ENCODE data around the gene SMG1.
"Not testable (repeated sequence)": the region's sequence is repeated elsewhere in the genome, so short reads cannot be mapped to it uniquely, and the experiment has no call there.

The SMG1 gene

GRCh38 chr16:18800775-18801144 lies 125.4 kb downstream of the SMG1 start:
- no peak for DNase-seq (ENCODE audit: low read depth in 1 of 2, low spot score in 1 of 2)

- no peak for DNase-seq (ENCODE audit: low read depth in 1 of 2, low spot score in 1 of 2)
These were observed 125.9 kb downstream of the SMG1 start for GRCh38 chr16:18800293-18800692.

- DNase-seq (ENCODE audit: low read depth in 1 of 2, low spot score in 1 of 2): no peak
These were observed 126.7 kb downstream of the SMG1 start for GRCh38 chr16:18799500-18799899.

- no peak for DNase-seq (ENCODE audit: low read depth in 1 of 2, low spot score in 1 of 2)
These were observed 128.5 kb downstream of the SMG1 start for GRCh38 chr16:18797746-18798145.

DNA sequence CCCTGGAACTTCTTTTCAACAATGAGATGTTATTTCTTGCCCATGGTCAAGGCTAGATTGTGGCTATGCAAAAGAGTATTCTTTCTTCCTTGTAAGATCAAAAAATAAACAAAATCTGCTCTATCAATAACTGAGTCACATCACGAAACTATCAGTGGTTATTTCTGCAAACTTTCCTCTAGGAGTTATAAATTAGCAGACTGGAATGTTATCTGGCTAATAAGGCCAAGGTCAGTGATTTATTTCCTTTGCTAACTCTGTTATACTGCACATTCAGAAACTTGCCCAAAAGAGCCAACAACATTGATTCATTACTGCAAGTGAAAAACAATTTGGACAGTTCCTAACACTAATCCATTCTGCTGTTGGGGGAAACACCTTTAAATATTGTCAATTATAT lies 129.8 kb downstream of the SMG1 start:
- no peak for DNase-seq (ENCODE audit: low read depth in 1 of 2, low spot score in 1 of 2)

DNA sequence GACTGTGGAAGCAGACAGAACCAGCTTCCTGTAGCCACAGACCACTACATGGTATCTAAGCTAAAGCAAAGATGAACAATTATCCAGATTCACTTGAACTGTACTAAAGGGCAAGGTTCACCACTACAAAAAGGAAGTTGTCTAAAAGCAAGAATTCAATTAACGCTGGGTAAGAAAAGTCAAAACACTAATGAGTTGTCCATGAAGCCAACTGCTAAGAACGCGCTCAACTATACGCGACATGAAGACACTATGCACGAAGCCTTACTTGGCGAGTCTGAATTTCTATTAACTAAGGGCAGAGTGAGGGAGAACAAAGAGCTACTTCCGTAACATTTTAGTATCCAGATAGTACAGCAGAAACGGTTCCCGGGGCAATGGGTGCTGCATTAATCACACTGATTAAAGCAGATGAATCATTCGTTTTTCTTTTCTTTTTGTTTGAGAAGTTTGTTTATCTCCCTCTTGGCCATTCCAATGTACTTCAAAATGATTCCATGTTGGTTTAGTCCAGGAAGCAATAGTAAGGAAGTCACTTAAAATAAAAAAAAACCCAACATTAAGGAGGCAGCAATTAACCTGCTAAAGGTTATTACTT lies 133.3 kb downstream of the SMG1 start:
- DNase-seq (ENCODE audit: low read depth in 1 of 2, low spot score in 1 of 2): no peak

DNA sequence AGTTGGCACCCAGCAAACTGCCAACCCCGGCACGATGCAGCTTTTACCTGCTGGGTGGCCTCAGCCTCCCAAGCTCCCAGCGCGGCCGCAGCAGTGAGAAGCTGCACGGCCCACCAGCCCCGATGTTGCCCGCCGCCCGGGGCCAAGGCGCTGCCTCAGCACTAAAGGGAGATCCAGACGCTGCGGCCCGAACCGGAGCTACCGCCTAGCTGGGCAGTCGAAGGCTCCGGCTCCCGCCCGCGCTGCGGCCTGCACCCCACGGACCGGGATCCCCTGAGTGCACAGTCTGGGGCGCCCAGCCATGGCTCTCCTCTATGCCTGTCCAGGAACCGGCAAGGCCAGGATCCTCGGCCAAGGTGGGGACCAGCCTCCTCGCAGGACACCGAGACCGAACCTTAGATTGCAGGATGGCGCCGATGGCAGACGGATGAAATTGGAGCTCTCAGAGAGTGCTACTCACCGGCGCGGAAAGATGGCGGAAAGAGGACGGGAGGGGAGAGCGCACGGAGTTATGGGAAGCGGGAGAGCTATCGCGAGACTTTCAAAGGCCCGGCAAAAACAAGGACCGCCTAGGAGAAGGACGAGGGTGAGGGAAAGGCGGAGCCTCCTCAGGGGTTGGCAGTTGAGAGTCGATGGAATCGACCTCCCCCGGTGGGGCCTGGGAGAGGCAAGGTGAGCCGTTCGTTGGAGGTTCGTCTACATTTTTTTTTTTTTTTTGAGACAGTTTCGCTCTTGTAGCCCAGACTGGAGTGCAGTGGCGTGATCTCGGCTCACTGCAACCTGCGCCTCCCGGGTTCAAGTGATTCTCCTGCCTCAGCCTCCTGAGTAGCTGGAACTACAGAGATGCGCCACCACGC lies 136.1 kb downstream of the SMG1 start, which contains the start of gene RPS15A:
TSS of gene RPS15A (minus strand) at position 485 of the 857 bp plus-strand sequence. CDS start 1,221 bp downstream, outside the sequence.
- DNase-seq (ENCODE audit: low read depth in 1 of 2, low spot score in 1 of 2): peak; percentile 76 to 79

- no peak for DNase-seq (ENCODE audit: low read depth in 1 of 2, low spot score in 1 of 2)
These were observed 136.7 kb downstream of the SMG1 start for GRCh38 chr16:18789515-18789849.

GRCh38 chr16:18788828-18789514 lies 137.2 kb downstream of the SMG1 start:
- DNase-seq (ENCODE audit: low read depth in 1 of 2, low spot score in 1 of 2): no peak

DNA sequence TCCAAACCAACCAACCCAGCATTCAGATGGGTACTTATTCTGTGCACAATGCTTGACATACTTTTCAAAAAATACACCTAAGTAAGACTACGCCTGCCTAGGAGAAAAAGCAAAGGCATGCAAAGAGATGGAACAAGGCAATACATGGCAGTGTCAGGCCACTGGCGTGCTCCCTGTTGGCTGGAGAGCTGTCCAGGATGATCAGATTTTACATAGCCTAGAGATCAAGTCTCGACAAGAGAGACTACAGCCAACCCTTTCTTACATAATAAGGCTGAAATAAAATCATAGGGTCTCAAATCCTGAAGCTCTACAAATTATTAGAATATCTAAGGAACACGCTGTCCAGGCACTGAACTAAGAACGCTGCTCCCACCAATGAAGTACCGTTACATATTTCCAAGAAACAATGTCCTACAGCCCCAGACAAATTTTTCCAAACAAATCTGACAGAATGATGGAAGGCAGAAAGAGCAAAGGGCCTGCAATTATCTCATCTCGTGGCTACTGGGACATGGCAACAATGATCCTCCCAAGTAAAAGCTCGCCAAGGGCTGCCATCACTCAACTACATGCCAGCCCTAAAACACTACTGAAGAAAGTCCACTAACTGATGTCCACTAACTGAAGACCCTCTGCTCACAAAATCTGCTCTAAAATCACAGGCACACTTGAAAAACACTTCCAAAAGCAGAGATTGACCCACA lies 141.1 kb downstream of the SMG1 start:
- DNase-seq (ENCODE audit: low read depth in 1 of 2, low spot score in 1 of 2): no peak

DNA sequence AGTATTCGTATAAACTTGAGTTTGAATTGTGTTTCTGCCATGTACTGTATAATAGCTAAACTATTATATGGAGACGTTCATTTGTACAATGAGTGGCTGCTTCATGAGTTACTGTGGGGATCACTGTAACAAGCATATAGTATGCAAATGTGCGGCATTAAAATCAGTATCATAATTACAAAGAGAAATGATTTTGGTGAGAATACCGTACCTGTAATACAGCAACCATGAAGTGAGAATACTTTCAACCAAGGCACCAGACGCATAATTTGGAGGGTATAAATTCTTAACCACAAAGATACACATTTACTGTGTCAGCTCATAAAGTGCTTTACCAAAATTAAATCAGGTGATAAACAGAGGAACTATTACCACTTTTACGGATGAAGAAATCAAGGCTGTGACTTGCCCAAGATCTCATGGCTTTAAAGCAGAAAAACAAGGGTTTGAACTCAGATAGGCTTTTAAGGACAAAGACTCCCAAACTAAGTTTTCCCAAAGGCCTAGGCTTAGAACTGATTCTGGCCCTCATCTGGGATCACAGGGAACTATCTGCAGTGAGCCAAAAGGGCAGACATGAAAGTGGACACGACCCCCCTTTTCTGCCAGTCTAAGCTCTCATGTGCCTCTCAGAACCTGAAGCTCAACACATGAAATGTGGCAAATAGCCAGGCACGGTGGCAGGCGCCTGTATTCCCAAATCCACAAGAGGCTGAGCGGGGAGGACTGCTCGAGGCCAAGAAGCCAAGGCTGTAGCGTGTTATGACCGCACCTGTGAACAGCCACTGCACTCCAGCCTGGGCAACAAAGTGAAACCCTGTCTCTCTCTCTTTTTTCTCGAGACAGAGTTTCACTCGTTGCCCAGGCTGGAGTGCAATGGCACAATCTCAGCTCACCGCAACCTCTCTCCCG lies 142.5 kb downstream of the SMG1 start:
- DNase-seq (ENCODE audit: low read depth in 1 of 2, low spot score in 1 of 2): no peak

DNA sequence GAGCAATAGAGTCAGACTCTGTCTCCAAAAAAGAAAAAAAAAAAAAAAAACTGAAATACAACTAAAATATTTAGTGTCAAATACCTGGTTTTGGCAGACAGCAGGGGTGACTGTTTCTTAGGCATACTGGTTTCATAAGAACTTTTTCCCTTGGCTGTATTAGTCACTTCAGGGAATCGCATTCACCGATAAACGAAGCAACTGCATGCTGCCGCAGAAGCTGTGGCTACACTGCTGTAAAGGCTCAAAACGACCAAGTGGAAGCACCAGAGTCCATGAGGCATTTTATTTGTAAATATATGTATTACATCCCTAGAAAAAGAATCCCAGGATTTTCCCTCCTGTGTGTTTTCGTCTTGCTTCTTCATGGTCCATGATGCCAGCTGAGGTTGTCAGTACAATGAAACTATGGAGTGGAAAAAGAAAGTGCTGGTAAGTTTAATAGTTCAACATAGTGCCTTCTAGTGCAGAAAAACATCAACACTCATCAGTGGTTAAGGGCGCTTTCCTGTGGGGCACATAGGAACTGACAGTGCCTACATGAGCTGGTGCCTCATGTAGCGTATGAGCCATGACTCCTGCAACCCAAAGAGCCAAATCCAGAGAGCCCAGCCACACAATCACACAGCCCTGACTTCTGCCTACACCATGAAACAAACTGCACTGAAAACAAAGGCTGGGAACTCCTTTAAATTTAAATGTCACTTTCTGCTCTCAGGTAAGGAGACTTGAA lies 143.3 kb downstream of the SMG1 start:
- DNase-seq (ENCODE audit: low read depth in 1 of 2, low spot score in 1 of 2): no peak

DNA sequence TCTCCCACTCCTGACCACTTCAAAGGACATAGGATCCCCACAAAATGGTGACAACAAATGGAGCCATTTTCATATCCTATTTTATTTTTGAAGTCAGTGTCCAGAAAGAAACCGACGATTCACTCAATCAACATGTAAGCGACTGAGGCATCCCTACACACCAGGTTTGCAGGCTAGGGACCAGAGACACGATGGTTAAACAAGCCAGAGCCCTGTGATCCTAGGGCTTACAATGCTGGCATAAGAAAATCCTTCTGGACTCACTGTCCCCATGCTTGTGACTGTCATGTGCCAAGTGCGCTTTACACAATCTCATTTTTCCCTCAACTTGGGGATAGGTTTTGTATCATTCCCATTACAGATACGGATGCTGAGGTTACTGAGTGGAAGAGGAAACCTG lies 145.0 kb downstream of the SMG1 start:
- DNase-seq (ENCODE audit: low read depth in 1 of 2, low spot score in 1 of 2): not testable (repeated sequence)

DNA sequence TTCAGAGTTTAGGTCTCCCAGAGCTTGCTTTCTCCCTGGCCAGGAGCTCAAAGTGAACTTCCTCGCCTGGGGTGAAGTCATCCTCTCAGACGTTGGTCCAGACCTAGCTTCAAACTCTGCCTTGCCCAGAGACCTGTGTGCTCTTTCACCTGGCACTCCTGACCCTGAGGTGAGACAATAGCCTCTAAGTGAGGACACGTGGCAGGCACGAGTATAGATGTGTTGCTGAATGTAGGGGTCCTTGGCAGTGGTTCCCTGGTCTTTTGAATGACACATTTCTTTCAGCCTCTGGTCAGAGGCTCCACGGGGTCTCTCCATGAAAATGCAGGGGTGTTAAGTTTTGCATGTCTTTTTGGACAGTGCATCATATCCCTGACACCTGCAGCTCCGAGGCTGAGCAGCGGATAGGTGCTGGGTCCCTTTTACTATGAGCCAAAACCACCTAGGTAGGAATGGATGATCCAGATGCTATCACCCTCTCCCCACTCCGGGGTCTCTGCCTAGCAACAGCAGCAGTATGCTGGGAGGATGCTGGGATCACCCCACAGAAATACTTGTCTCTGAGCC lies 145.7 kb downstream of the SMG1 start:
- DNase-seq (ENCODE audit: low read depth in 1 of 2, low spot score in 1 of 2): not testable (repeated sequence)

DNA sequence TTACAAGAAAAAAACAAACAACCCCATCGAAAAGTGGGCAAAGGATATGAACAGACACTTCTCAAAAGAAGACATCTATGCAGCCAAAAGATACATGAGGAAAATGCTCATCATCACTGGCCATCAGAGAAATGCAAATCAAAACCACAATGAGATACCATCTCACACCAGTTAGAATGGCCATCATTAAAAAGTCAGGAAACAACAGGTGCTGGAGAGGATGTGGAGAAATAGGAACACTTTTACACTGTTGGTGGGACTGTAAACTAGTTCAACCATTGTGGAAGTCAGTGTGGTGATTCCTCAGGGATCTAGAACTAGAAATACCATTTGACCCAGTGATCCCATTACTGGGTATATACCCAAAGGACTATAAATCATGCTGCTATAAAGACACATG lies 148.5 kb downstream of the SMG1 start:
- not testable (repeated sequence) for DNase-seq (ENCODE audit: low read depth in 1 of 2, low spot score in 1 of 2)

DNA sequence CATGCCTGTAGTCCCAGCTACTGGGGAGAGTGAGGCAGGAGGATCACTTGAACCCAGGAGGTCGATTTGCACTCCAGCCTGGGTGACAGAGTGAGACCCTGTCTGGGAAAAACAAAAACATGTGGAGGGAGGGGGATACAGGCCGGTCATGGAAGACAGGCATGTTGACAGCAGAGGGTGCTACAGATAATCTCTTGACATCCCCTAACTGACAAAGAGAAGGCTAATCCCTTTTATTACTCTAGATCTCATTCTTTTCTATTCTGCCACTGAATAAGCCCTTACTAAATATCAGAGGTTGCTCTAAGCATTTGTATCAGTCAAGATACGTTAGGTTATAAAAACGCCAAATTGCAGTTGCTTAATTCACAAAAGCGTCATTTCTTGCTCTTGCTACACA lies 149.9 kb downstream of the SMG1 start:
- not testable (repeated sequence) for DNase-seq (ENCODE audit: low read depth in 1 of 2, low spot score in 1 of 2)

GRCh38 chr16:18774651-18775050 lies 151.6 kb downstream of the SMG1 start:
- DNase-seq (ENCODE audit: low read depth in 1 of 2, low spot score in 1 of 2): not testable (repeated sequence)

- not testable (repeated sequence) for DNase-seq (ENCODE audit: low read depth in 1 of 2, low spot score in 1 of 2)
These were observed 154.0 kb downstream of the SMG1 start for GRCh38 chr16:18772171-18772570.

DNA sequence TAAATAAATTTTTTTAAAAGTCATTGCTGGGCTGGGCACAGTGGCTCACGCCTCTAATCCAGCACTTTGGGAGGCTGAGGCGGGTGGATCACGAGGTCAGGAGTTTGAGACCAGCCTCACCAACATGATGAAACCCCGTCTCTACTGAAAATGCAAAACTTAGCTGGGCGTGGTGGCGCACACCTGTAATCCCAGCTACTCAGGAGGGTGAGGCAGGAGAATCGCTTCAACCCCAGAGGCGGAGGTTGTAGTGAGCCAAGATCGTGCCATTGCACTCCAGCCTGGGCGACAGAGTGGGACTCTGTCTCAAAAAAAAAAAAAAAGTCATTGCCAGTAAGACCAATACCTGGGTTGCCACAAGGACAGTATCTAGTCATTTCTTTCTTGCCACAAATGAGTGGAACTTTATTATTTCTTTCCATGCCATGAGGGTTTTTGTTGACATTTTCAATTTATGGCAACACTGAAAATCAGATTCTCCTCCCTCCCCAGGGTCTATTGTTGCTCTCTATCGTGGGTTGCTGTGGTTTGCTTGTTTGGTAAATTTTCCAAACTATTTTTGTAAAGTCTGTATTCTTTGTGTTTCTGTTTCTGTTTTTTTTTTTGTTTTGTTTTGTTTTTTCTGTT lies 155.8 kb downstream of the SMG1 start:
- DNase-seq (ENCODE audit: low read depth in 1 of 2, low spot score in 1 of 2): not testable (repeated sequence)

Data from stimulated activated CD4-positive, alpha-beta T cell treated with anti-CD3 and anti-CD28 coated beads, Interleukin-15, amount 100 ng/mL, for 1 hour (primary cell).